ENCODE results near the gene CNNM1.

CNNM1 gene

DNA sequence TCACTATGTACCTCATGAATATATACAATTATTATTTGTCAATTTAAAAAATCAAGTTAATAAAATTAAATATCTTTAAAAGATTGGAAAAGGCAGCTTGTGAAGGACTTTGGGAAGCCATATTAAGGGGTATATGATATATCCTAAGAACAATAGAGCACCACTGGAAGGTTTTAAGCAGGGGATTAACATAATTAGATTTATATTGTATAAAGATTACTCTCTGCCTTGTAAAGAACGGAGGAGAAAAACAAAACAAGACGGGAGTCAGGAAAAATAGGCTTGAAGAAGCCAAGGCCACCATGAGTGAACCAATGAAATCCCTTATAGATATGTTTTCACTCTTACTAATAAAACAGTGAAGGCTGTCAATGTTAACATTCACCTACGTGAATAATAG lies 11.1 kb upstream of the CNNM1 start:
- FAIRE-seq (no peak), DNase-seq (ENCODE audit: insufficient read length, low spot score) (no peak)
- no peak for TF ChIP-seq CTCF (IDR thresholded peaks at IDR 0.05; ENCODE audit: insufficient read depth, missing control alignments)

- FAIRE-seq (no peak), DNase-seq (ENCODE audit: insufficient read length, low spot score) (no peak)
- TF ChIP-seq CTCF (IDR thresholded peaks at IDR 0.05; ENCODE audit: insufficient read depth, missing control alignments), result no peak
These were observed 10.7 kb upstream of the CNNM1 start for GRCh38 chr10:99318475-99318874.

DNA sequence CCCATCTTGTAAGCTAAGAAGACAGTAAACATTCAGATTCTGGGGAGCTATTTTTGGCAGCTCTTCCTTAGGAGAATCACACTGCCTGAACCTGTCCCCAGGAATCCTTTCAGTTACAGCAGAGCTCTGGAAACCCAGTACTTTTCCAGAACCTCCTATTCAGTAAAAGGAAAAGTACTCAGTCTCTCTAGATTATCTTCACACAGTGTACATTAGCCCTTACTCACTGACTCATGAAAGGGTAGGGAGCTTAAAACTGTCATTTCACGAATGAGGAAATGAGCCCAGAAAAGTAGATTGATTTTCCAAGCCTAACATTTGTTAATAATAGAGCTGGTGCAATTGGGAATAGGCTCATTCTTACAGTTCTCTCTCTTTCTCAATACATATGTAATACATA lies 3.9 kb upstream of the CNNM1 start:
- TF ChIP-seq CTCF (IDR thresholded peaks at IDR 0.05; ENCODE audit: insufficient read depth, missing control alignments), result no peak
- FAIRE-seq (no peak), DNase-seq (ENCODE audit: insufficient read length, low spot score) (no peak)

- no peak for FAIRE-seq
- TF ChIP-seq CTCF (IDR thresholded peaks at IDR 0.05; ENCODE audit: insufficient read depth, missing control alignments), result no peak
- no peak for DNase-seq (ENCODE audit: insufficient read length, low spot score)
These were observed 2.3 kb upstream of the CNNM1 start for GRCh38 chr10:99326871-99327270.

GRCh38 chr10:99328579-99329303 lies 415 bp upstream of the CNNM1 start:
- no peak for TF ChIP-seq CTCF (IDR thresholded peaks at IDR 0.05; ENCODE audit: insufficient read depth, missing control alignments)
- no peak for DNase-seq (ENCODE audit: insufficient read length, low spot score)
- no peak for FAIRE-seq

- DNase-seq (ENCODE audit: insufficient read length, low spot score) (no peak), FAIRE-seq (no peak)
- no peak for TF ChIP-seq CTCF (IDR thresholded peaks at IDR 0.05; ENCODE audit: insufficient read depth, missing control alignments)
These were observed 594 bp downstream of the CNNM1 start for GRCh38 chr10:99329554-99330346.

All from D721Med (cell line).